Stomach (tissue), 9 donors: ENCODE results near the gene INPP5K. TPM values are rescaled to one million over a fixed set of nuclear protein-coding genes. Genes with fewer than 3 reads are reported as not detected.

ENCODE experiments used
- DNase-seq, 2 donors: peaks; one replicate each; pipeline versions ENCODE4 v3.0.0 to v3.0.0-alpha.2; 2013 to 2019
- H3K27ac ChIP-seq, 5 donors: fragments of 200-600 bp in 4 of 5; sonication (generic) in 4 of 5; one replicate each; pipeline ENCODE4 v1.5.1; 2013 to 2019; ENCODE audit warnings: mild to moderate bottlenecking in 1 of 5, moderate library complexity in 1 of 5
- H3K27me3 ChIP-seq, 3 donors: fragments of 200-600 bp; sonication (generic); one replicate each; pipeline ENCODE4 v1.5.1; 2017 to 2019; ENCODE audit warnings: mixed run types in 1 of 3
- H3K36me3 ChIP-seq, 4 donors: fragments of 200-600 bp; sonication (generic); 1 replicate in 3 of 4; 2 replicates in 1 of 4; pipeline ENCODE4 v1.5.1; 2016 to 2019
- H3K4me1 ChIP-seq, 4 donors: fragments of 200-600 bp; sonication (generic); one replicate each; pipeline ENCODE4 v1.5.1; 2016 to 2019
- H3K4me3 ChIP-seq, 4 donors: fragments of 200-600 bp; sonication (generic) in 3 of 4; one replicate each; pipeline ENCODE4 v1.5.1; 2016 to 2019; ENCODE audit warnings: mild to moderate bottlenecking in 1 of 4
- H3K9me3 ChIP-seq, 4 donors: fragments of 200-600 bp; sonication (generic); one replicate each; pipeline ENCODE4 v1.5.1; 2016 to 2019
- EP300 ChIP-seq: sonication (generic); formaldehyde crosslinking; IDR thresholded peaks from one replicate; pipeline ENCODE4 v1.6.1; 2017; ENCODE audit warnings: antibody characterized with exemption
- POLR2A ChIP-seq, 4 donors: fragments of 450-650 bp; IDR thresholded peaks; one replicate each; pipeline ENCODE4 v1.6.1; 2016; ENCODE audit warnings: antibody characterized with exemption in 4 of 4, control low read depth in 2 of 4, mild to moderate bottlenecking in 1 of 4, moderate library complexity in 1 of 4
- POLR2AphosphoS5 ChIP-seq, 3 donors: sonication (generic); formaldehyde crosslinking; IDR thresholded peaks; one replicate each; pipeline ENCODE4 v1.6.1; 2016; ENCODE audit warnings: antibody characterized with exemption in 3 of 3
- WGBS, 5 donors: extraction: QIAGEN DNeasy Blood & Tissue Kit in 3 of 5; methylation state at CpG; one replicate each; pipeline versions ENCODE4 v1.1.5 to v1.1.7; 2013 to 2018; 5-methylcytosine and 5-hydroxymethylcytosine counted together
- intact Hi-C: fragments of 100-400 bp; cut with DNase I; formaldehyde crosslinking; loops from one replicate; pipeline ENCODE4 v1.15.1; 2023; ENCODE audit warnings: low total_unique reads
- polyA plus RNA-seq, 3 donors: library from polyadenylated mRNA; stranded (reverse); fragments of 200-250 nt; gene quantifications; one replicate each; pipeline ENCODE4 v1.2.3, GENCODE V29; 2013
- total RNA-seq, 5 donors: library from RNA; depleted of rRNA; stranded (reverse); fragments of >200 nt; gene quantifications; one replicate each; pipeline versions ENCODE4 v1.1.0 to v1.2.3, GENCODE V29; 2014 to 2016
- TF ChIP-seq, protein P1 (sequence below), 7 experiments: fragments of 450-650 bp in 4 of 7; fragments of 200-600 bp in 3 of 7; sonication (generic) in 3 of 7; IDR thresholded peaks; one replicate each; pipeline ENCODE4 v1.5.1; 2016 to 2019; ENCODE audit warnings: antibody characterized with exemption in 7 of 7, control low read depth in 2 of 7, mild to moderate bottlenecking in 1 of 7
- donor health status: healthy with polysubstance abuse.
- donor health status: Bipolar disorder and iron deficiency.
- donor health status: healthy.

INPP5K gene
- total and polyA plus RNA-seq, 8 donors, result 22.9 to 97.6 (median 47.6) TPM

GRCh38 chr17:1559047-1560043 lies 42.9 kb upstream of the INPP5K start:
- no peaks in the 10 kb centered on the region for H3K9me3 ChIP-seq
- no peak overlapping the region for H3K4me3 ChIP-seq
- no peak for DNase-seq
- WGBS, 5 donors, result 79 to 88% (median 82%) methylated on average over 10 of the region's 10 CpGs
- H3K27me3 ChIP-seq, result no peaks in the 10 kb centered on the region
- H3K36me3 ChIP-seq, result peaks cover 0 to 20% (median 12%) of the 10 kb centered on the region in 4 donors
- intact Hi-C loops, result no loop called here
- no peak overlapping the region for H3K27ac ChIP-seq
- peaks cover 36 to 83% (median 74%) of the 10 kb centered on the region in 4 donors for H3K4me1 ChIP-seq
- TF ChIP-seq EP300, result no peak

- H3K27ac ChIP-seq, result no peak overlapping the region
- peaks cover 36 to 88% (median 76%) of the 10 kb centered on the region in 4 donors for H3K4me1 ChIP-seq
- H3K9me3 ChIP-seq, result no peaks in the 10 kb centered on the region
- DNase-seq, result no peak
- no peaks in the 10 kb centered on the region for H3K27me3 ChIP-seq
- H3K36me3 ChIP-seq, result peaks cover 0 to 28% (median 18%) of the 10 kb centered on the region in 4 donors
- intact Hi-C loops, result no loop called here
- no peak for TF ChIP-seq EP300
- no peak for TF ChIP-seq POLR2A (IDR thresholded peaks at IDR 0.05)
- no peak for TF ChIP-seq POLR2AphosphoS5 (IDR thresholded peaks at IDR 0.05)
- H3K4me3 ChIP-seq, result no peak overlapping the region
- whole genome bisulfite sequencing, 5 donors, result 55 to 77% (median 66%) methylated on average over 3 of the region's 3 CpGs
Observed at GRCh38 chr17:1558401-1558800, 42.0 kb upstream of the INPP5K start.

- H3K27ac ChIP-seq, result peak overlapping the region in 1 of 5 donors; percentile 42
- peaks cover 3 to 37% (median 26%) of the 10 kb centered on the region in 4 donors for H3K36me3 ChIP-seq
- H3K4me3 ChIP-seq, result no peak overlapping the region
- no peak for DNase-seq
- TF ChIP-seq POLR2AphosphoS5 (IDR thresholded peaks at IDR 0.05) (no peak), POLR2A (IDR thresholded peaks at IDR 0.05) (no peak), EP300 (no peak)
- TF ChIP-seq, protein P1, sequence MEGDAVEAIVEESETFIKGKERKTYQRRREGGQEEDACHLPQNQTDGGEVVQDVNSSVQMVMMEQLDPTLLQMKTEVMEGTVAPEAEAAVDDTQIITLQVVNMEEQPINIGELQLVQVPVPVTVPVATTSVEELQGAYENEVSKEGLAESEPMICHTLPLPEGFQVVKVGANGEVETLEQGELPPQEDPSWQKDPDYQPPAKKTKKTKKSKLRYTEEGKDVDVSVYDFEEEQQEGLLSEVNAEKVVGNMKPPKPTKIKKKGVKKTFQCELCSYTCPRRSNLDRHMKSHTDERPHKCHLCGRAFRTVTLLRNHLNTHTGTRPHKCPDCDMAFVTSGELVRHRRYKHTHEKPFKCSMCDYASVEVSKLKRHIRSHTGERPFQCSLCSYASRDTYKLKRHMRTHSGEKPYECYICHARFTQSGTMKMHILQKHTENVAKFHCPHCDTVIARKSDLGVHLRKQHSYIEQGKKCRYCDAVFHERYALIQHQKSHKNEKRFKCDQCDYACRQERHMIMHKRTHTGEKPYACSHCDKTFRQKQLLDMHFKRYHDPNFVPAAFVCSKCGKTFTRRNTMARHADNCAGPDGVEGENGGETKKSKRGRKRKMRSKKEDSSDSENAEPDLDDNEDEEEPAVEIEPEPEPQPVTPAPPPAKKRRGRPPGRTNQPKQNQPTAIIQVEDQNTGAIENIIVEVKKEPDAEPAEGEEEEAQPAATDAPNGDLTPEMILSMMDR (IDR thresholded peaks at IDR 0.05), result no peak
- no peaks in the 10 kb centered on the region for H3K9me3 ChIP-seq
- H3K27me3 ChIP-seq, result no peaks in the 10 kb centered on the region
- intact Hi-C loops, result no loop called here
- H3K4me1 ChIP-seq, result peaks cover 31 to 81% (median 70%) of the 10 kb centered on the region in 4 donors
- WGBS, 5 donors, result 73 to 83% (median 78%) methylated on average over 22 of the region's 22 CpGs
Observed at GRCh38 chr17:1557355-1558095, 41.1 kb upstream of the INPP5K start.

- H3K4me1 ChIP-seq, result peaks cover 23 to 72% (median 58%) of the 10 kb centered on the region in 4 donors
- no peak for DNase-seq
- no peaks in the 10 kb centered on the region for H3K27me3 ChIP-seq
- 59 to 75% (median 62%) methylated on average over 12 to 15 of the region's 15 CpGs for WGBS, 5 donors
- peak overlapping the region in 3 of 5 donors; percentile 19 to 63 (median 42) for H3K27ac ChIP-seq
- H3K36me3 ChIP-seq, result peaks cover 10 to 53% (median 43%) of the 10 kb centered on the region in 4 donors
- no peak for TF ChIP-seq EP300
- H3K9me3 ChIP-seq, result no peaks in the 10 kb centered on the region
- intact Hi-C loops, result no loop called here
- no peak overlapping the region for H3K4me3 ChIP-seq
Observed at GRCh38 chr17:1555651-1556471, 39.4 kb upstream of the INPP5K start.

DNA sequence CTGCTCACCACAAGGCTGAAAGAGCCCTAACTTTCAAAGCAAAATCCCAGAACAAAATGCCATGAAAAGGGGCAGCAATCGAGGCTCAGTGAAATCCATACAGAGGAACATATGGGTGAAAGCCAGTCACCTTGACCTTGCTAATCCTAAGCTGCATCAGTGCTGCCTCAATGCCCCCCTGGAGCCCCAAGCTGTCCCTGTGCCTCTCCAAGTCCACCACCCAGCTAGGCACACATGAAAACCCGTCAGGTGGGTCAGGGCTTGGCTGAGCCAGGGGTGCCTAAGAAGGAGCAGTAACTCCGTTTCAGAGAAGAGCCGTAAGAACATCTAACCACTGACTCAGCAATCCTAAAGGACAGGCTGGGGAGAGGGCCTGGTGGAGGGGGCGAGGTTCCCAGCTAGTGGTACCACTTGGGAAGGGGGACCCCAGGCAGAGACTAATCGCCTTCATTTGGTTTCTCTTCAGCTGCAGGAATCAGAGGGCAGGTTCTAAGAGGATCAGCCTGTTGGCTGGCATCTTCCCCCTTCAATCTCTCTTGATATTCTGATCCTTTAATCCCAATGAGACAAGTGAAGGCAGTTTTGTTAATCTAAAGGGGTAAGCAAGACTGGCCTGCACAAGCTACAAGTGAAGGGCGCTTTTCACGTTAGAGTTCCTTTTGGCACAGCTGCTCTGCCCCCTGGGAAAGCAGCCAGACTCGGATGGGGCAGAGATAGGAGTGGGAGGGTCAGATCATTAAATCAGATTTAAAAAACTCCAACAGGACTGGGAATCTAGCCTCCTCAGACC lies 38.5 kb upstream of the INPP5K start:
- no peak for TF ChIP-seq POLR2A (IDR thresholded peaks at IDR 0.05)
- no peak for TF ChIP-seq POLR2AphosphoS5 (IDR thresholded peaks at IDR 0.05)
- TF ChIP-seq EP300, result no peak
- TF ChIP-seq, protein P1 (IDR thresholded peaks at IDR 0.05), result no peak
- Histone ChIP-seq H3K27ac (peak overlapping the region in 3 of 5 donors; percentile 41 to 63 (median 42)), H3K27me3 (no peaks in the 10 kb centered on the region), H3K4me1 (peaks cover 15 to 63% (median 49%) of the 10 kb centered on the region in 4 donors), H3K4me3 (no peak overlapping the region), H3K36me3 (peaks cover 20 to 62% (median 52%) of the 10 kb centered on the region in 4 donors), H3K9me3 (no peaks in the 10 kb centered on the region)
- 53 to 62% (median 62%) methylated on average over 8 to 9 of the region's 9 CpGs for WGBS, 5 donors
- DNase-seq, result no peak
- intact Hi-C loops, result no loop called here
